Astrocyte of the cerebellum (primary cell): Measurements from ENCODE around the gene SETBP1.

ENCODE experiments used
- DNase-seq: peaks from one replicate; pipeline ENCODE4 v3.0.0-alpha.2; 2011; ENCODE audit warnings: low read depth
- H3K4me3 ChIP-seq: 2 replicates; pipeline ENCODE4 v1.5.1; 2011; ENCODE audit warnings: mild to moderate bottlenecking, low read depth, low read length, moderate library complexity
- in situ Hi-C: cut with HindIII; loops from 2 replicates; pipeline ENCODE4 v1.10.0; 2017; ENCODE audit warnings: low sequenced_read_pairs
- TF ChIP-seq, protein P1 (sequence below): IDR thresholded peaks from 2 replicates; pipeline ENCODE4 v1.5.1; 2012; ENCODE audit warnings: low read length, low read depth, moderate library complexity, mild to moderate bottlenecking; ENCODE audit errors: missing control alignments

SETBP1 gene

GRCh38 chr18:44737623-44738022, 56.9 kb downstream of the SETBP1 start:
- DNase-seq, result no peak
- no peak overlapping the region for H3K4me3 ChIP-seq
- in situ Hi-C loops, result no loop called here
- TF ChIP-seq, protein P1, sequence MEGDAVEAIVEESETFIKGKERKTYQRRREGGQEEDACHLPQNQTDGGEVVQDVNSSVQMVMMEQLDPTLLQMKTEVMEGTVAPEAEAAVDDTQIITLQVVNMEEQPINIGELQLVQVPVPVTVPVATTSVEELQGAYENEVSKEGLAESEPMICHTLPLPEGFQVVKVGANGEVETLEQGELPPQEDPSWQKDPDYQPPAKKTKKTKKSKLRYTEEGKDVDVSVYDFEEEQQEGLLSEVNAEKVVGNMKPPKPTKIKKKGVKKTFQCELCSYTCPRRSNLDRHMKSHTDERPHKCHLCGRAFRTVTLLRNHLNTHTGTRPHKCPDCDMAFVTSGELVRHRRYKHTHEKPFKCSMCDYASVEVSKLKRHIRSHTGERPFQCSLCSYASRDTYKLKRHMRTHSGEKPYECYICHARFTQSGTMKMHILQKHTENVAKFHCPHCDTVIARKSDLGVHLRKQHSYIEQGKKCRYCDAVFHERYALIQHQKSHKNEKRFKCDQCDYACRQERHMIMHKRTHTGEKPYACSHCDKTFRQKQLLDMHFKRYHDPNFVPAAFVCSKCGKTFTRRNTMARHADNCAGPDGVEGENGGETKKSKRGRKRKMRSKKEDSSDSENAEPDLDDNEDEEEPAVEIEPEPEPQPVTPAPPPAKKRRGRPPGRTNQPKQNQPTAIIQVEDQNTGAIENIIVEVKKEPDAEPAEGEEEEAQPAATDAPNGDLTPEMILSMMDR, result no peak

GRCh38 chr18:44740000-44740399, 59.3 kb downstream of the SETBP1 start:
- H3K4me3 ChIP-seq, result no peak overlapping the region
- TF ChIP-seq, protein P1, result no peak
- in situ Hi-C loops, result no loop called here
- no peak for DNase-seq

DNA sequence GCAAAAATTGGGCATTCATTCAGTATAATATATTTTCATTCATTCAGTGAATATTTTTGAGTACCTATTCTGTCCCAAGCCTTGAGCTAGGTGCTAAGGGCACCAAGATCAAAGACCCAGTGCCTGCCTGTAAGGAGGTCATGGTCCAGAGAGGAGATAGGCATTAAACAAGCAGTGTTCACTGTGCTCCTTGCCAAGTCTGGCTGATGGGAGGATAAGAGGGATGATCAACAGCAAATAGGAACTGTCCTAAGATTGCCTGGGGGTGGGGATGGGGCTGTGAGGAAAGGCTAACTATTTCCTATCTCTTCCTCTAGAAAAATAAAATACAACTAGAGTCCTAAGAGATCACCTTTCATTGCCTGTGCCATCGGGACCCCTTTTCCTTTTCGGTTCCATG, 60.4 kb downstream of the SETBP1 start:
- DNase-seq, result no peak
- TF ChIP-seq, protein P1, result no peak
- no peak overlapping the region for H3K4me3 ChIP-seq
- in situ Hi-C loops, result no loop called here

DNA sequence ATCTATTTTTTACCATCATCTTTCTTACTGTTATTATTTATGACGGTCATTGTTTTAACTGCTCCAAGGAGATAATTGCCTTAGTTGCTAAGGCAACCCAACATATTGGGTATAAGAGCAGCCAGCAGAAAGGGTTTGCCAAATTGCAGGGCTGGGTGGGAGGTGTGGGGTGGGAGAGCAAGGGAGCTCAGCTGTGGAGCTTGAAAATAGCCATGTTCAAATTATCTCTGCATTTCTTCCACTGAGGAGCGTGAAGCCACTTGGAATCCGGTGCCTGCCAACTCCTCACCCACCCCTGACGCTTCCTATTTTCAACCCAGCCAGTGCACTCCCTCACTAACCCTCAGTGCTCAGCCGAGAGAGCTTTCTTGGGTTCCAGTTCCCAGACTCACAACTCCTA, 60.8 kb downstream of the SETBP1 start:
- in situ Hi-C loops, result no loop called here

DNA sequence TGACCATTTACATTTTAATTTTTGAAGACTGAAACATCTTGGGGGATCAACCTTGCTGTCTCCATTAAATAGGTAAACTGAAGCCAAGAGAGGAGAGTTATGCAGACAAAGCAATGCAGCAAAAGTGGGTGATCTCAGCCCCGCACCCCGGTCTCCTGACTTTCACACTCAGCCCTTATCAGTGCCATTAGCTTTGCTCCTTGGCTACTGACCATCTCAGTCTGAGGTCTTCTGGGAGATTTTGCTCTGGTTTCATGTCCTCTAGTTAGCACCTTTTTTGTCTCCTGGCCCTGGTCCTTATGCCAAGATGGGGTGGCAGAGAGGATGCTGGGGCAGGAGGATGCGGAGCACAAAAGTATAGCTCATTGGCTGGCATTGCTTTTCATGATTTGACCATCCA, 61.4 kb downstream of the SETBP1 start:
- TF ChIP-seq, protein P1, result no peak
- no peak for DNase-seq
- in situ Hi-C loops, result no loop called here
- H3K4me3 ChIP-seq, result no peak overlapping the region

More for the DNA sequence above, 60.8 kb downstream of the SETBP1 start:
- no peak overlapping the region for H3K4me3 ChIP-seq
- no peak for DNase-seq
- TF ChIP-seq, protein P1, result no peak

- in situ Hi-C loops, result no loop called here
- peak; percentile 52 for DNase-seq
- no peak overlapping the region for H3K4me3 ChIP-seq
- TF ChIP-seq, protein P1, result no peak
Observed at GRCh38 chr18:44742718-44743311, 62.1 kb downstream of the SETBP1 start.
